ENCODE results near the gene PSPH. TPM values are rescaled to one million over a fixed set of nuclear protein-coding genes. Genes with fewer than 3 reads are reported as not detected.

PSPH gene
- total RNA-seq, 1 experiment from 2014 or later: 66.8 TPM

DNA sequence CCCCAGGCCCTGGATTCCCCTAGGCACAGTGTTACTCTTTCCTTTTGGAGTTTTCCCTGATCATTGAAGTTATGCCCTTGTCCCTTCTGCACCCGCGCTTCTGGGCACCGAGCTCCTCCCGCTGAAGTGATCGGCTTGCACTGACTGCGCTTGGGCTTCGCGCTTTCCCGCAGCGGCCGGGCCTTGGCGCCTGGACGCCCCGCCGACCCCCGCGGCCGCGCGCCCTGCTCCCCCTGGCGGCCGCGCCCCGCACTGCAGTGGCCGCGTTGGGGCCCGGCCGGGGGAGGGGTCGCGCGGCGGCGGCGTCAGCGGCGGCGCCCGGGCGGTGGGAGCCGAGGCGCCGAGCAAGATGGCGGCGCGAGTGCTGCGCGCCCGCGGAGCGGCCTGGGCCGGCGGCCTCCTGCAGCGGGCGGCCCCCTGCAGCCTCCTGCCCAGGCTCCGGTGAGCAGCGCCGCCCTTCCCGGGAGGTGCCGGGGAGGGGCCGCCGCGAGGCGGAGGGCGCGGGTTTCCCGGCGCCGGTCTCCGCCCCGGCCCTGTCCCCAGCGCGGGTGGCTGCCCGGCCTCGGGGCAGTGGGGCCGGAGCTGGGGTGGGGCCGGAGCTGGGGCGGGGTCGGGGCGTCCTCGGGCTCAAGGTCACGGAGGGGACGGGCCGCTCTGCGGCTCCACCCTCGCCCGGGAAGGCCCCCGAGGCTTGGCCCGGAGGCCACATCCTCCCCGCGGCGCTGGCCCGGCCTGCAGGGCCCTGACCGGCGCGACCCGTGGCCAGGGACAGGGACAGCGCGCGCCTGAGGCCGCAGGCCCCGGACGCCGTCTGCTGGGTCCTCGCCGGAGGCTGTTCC, 86.8 kb downstream of the PSPH start, which contains the start of gene NIPSNAP2:
TSS of gene NIPSNAP2 (plus strand) at position 325 of the 839 bp plus-strand sequence. CDS start at position 350, 25 bp downstream.
- peak within 1 kb of the TSS; percentile 72 for H3K4me3 ChIP-seq (ENCODE audit: insufficient read depth, low read depth, low read length)
- DNase-seq: peak; percentile 97
- peaks cover 2% of the 10 kb centered on the region; the same call in 1 of the 2 replicates for H3K36me3 ChIP-seq (replicated peaks; ENCODE audit: control insufficient read depth, insufficient read depth, low read length)
- H3K27me3 ChIP-seq (ENCODE audit: control insufficient read depth, insufficient read depth, low read length): peaks cover 2% of the 10 kb centered on the region

GRCh38 chr7:55963584-55964168, 87.6 kb downstream of the PSPH start:
- Histone ChIP-seq H3K4me3 (ENCODE audit: insufficient read depth, low read depth, low read length) (no peak overlapping the region), H3K36me3 (replicated peaks; ENCODE audit: control insufficient read depth, insufficient read depth, low read length) (no peaks in the 10 kb centered on the region), H3K27me3 (ENCODE audit: control insufficient read depth, insufficient read depth, low read length) (peaks cover 2% of the 10 kb centered on the region)
- no peak for DNase-seq

DNA sequence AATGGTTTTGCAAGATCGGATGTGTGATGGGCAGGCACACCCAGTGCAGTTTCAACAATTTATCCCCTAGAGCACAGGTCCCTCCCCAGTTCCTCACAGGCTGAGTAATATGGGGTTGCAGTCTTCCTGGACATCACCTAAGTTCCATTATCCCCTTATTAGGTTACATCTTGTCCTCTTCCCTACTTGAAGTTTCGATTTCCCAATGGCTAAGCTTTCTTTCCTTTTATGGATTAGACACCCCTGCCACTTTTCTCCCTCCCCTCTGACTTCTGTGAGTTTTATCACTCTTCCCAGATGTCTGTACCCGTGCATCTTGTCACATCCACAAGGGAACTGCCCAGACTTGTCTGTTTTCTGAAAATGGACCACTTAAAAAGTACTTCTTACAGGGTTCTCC, 89.2 kb downstream of the PSPH start:
- H3K36me3 ChIP-seq (replicated peaks; ENCODE audit: control insufficient read depth, insufficient read depth, low read length): no peaks in the 10 kb centered on the region
- no peak for DNase-seq
- peaks cover 2% of the 10 kb centered on the region for H3K27me3 ChIP-seq (ENCODE audit: control insufficient read depth, insufficient read depth, low read length)
- H3K4me3 ChIP-seq (ENCODE audit: insufficient read depth, low read depth, low read length): no peak overlapping the region

Other genes starting within 250 kb of the PSPH start
- not detected in 2 replicates for gene SEPTIN14, start 188.7 kb downstream of the PSPH start, total RNA-seq (2014; rRNA removed; shearing (Covaris generic))
- gene ZNF713, start 164.0 kb downstream of the PSPH start, total RNA-seq (2014; rRNA removed; shearing (Covaris generic)): 1.5 and 2.0 TPM in 2 replicates
- 22.1 and 25.7 TPM in 2 replicates for gene MRPS17, start 99.6 kb downstream of the PSPH start, total RNA-seq (2014; rRNA removed; shearing (Covaris generic))
- 56.5 and 80.3 TPM in 2 replicates for gene NIPSNAP2, start 86.9 kb downstream of the PSPH start, total RNA-seq (2014; rRNA removed; shearing (Covaris generic))
- 284 and 324 TPM in 2 replicates for gene CCT6A, start 321 bp upstream of the PSPH start, total RNA-seq (2014; rRNA removed; shearing (Covaris generic))
- gene SUMF2, start 12.8 kb upstream of the PSPH start, total RNA-seq (2014; rRNA removed; shearing (Covaris generic)): 107 and 109 TPM in 2 replicates
- gene PHKG1, start 41.5 kb upstream of the PSPH start, total RNA-seq (2014; rRNA removed; shearing (Covaris generic)): 0.14 and 0.59 TPM in 2 replicates
- 174 and 191 TPM in 2 replicates for gene CHCHD2, start 55.0 kb upstream of the PSPH start, total RNA-seq (2014; rRNA removed; shearing (Covaris generic))
- not detected in 2 replicates for gene NUPR2, start 65.0 kb upstream of the PSPH start, total RNA-seq (2014; rRNA removed; shearing (Covaris generic))

Data from H7 (cell line).